Measurements from ENCODE around the gene EMILIN3.

GRCh38 chr20:41360831-41361756 is 5.5 kb downstream of the EMILIN3 start:
- no peak for TF ChIP-seq CTCF (IDR thresholded peaks at IDR 0.05)
- TF ChIP-seq POLR2A (IDR thresholded peaks at IDR 0.05), result no peak

Data from esophagus squamous epithelium (tissue), 4 donors.